ENCODE results near the gene FIGNL2. TPM values are rescaled to one million over a fixed set of nuclear protein-coding genes. Genes with fewer than 3 reads are reported as not detected.

Gene FIGNL2
- polyA plus RNA-seq, 1 donor (not counting 4 experiments of a cell fraction or from before 2014, with no cell fraction given): not detected

- H3K9ac ChIP-seq (ENCODE audit: control insufficient read depth, extremely low read depth, insufficient read depth, low read length): no peak overlapping the region
- no peak for FAIRE-seq
Observed at GRCh38 chr12:51779876-51780275, 68.6 kb downstream of the FIGNL2 start.

GRCh38 chr12:51777973-51778372, 70.5 kb downstream of the FIGNL2 start:
- H3K9ac ChIP-seq (ENCODE audit: control insufficient read depth, extremely low read depth, insufficient read depth, low read length): no peak overlapping the region
- H3K4me1 ChIP-seq (ENCODE audit: control insufficient read depth, extremely low read depth, insufficient read depth, low read length): peaks cover 4% of the 10 kb centered on the region
- H3K27ac ChIP-seq (ENCODE audit: control insufficient read depth, insufficient read depth, low read length): no peak overlapping the region
- dilution Hi-C loops (cut with MboI; ENCODE audit: extremely low pct_ligation_motif_present, low sequenced_read_pairs): no loop called here
- no peak overlapping the region for H2AFZ ChIP-seq (ENCODE audit: control insufficient read depth, low read length)
- no peaks in the 10 kb centered on the region for H3K27me3 ChIP-seq (ENCODE audit: control insufficient read depth, extremely low read depth, insufficient read depth, low read length)
- FAIRE-seq (no peak), DNase-seq (ENCODE audit: low read depth, low spot score) (no peak)
- H4K20me1 ChIP-seq (ENCODE audit: control insufficient read depth, extremely low read depth, insufficient read depth, low read length): no peaks in the 10 kb centered on the region
- no peaks in the 10 kb centered on the region for H3K9me1 ChIP-seq (ENCODE audit: control insufficient read depth, extremely low read depth, insufficient read depth, low read length)
- H3K4me3 ChIP-seq (ENCODE audit: control insufficient read depth in 2 of 3, extremely low read depth in 1 of 3, insufficient read depth in 2 of 3, low read depth in 1 of 3, low read length in 3 of 3): no peak overlapping the region
- H3K4me2 ChIP-seq (ENCODE audit: control insufficient read depth, extremely low read depth, insufficient read depth, low read depth, low read length): no peak overlapping the region
- peaks cover 3% of the 10 kb centered on the region for H3K9me3 ChIP-seq (ENCODE audit: control insufficient read depth, low read depth, low read length)
- H3K79me2 ChIP-seq (ENCODE audit: control insufficient read depth, insufficient read depth, low read length): no peaks in the 10 kb centered on the region
- TF ChIP-seq, protein P1, sequence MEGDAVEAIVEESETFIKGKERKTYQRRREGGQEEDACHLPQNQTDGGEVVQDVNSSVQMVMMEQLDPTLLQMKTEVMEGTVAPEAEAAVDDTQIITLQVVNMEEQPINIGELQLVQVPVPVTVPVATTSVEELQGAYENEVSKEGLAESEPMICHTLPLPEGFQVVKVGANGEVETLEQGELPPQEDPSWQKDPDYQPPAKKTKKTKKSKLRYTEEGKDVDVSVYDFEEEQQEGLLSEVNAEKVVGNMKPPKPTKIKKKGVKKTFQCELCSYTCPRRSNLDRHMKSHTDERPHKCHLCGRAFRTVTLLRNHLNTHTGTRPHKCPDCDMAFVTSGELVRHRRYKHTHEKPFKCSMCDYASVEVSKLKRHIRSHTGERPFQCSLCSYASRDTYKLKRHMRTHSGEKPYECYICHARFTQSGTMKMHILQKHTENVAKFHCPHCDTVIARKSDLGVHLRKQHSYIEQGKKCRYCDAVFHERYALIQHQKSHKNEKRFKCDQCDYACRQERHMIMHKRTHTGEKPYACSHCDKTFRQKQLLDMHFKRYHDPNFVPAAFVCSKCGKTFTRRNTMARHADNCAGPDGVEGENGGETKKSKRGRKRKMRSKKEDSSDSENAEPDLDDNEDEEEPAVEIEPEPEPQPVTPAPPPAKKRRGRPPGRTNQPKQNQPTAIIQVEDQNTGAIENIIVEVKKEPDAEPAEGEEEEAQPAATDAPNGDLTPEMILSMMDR (optimal IDR thresholded peaks at IDR 0.05 in 1 of 3, IDR thresholded peaks at IDR 0.05 in 1 of 3, conservative IDR thresholded peaks at IDR 0.05 in 1 of 3; ENCODE audit: extremely low read depth in 1 of 3, insufficient read depth in 2 of 3, low read length in 3 of 3): no peak
- no peak for TF ChIP-seq EZH2 (IDR thresholded peaks at IDR 0.05; ENCODE audit: low read length)
- H3K36me3 ChIP-seq (ENCODE audit: control insufficient read depth in 2 of 2, extremely low read depth in 1 of 2, insufficient read depth in 2 of 2, low read length in 2 of 2): no peaks in the 10 kb centered on the region

More at GRCh38 chr12:51779876-51780275, 68.6 kb downstream of the FIGNL2 start:
- no peak overlapping the region for H3K27ac ChIP-seq (ENCODE audit: control insufficient read depth, insufficient read depth, low read length)
- no peaks in the 10 kb centered on the region for H3K4me1 ChIP-seq (ENCODE audit: control insufficient read depth, extremely low read depth, insufficient read depth, low read length)
- no peak overlapping the region for H2AFZ ChIP-seq (ENCODE audit: control insufficient read depth, low read length)
- no peaks in the 10 kb centered on the region for H3K9me1 ChIP-seq (ENCODE audit: control insufficient read depth, extremely low read depth, insufficient read depth, low read length)
- H3K27me3 ChIP-seq (ENCODE audit: control insufficient read depth, extremely low read depth, insufficient read depth, low read length): no peaks in the 10 kb centered on the region
- no peaks in the 10 kb centered on the region for H3K79me2 ChIP-seq (ENCODE audit: control insufficient read depth, insufficient read depth, low read length)
- H4K20me1 ChIP-seq (ENCODE audit: control insufficient read depth, extremely low read depth, insufficient read depth, low read length): no peaks in the 10 kb centered on the region
- no peak for DNase-seq (ENCODE audit: low read depth, low spot score)
- no peak overlapping the region for H3K4me2 ChIP-seq (ENCODE audit: control insufficient read depth, extremely low read depth, insufficient read depth, low read depth, low read length)
- no peaks in the 10 kb centered on the region for H3K9me3 ChIP-seq (ENCODE audit: control insufficient read depth, low read depth, low read length)
- dilution Hi-C loops (cut with MboI; ENCODE audit: extremely low pct_ligation_motif_present, low sequenced_read_pairs): no loop called here
- no peak for TF ChIP-seq EZH2 (IDR thresholded peaks at IDR 0.05; ENCODE audit: low read length)
- TF ChIP-seq, protein P1 (optimal IDR thresholded peaks at IDR 0.05 in 1 of 3, IDR thresholded peaks at IDR 0.05 in 1 of 3, conservative IDR thresholded peaks at IDR 0.05 in 1 of 3; ENCODE audit: extremely low read depth in 1 of 3, insufficient read depth in 2 of 3, low read length in 3 of 3): no peak
- H3K36me3 ChIP-seq (ENCODE audit: control insufficient read depth in 2 of 2, extremely low read depth in 1 of 2, insufficient read depth in 2 of 2, low read length in 2 of 2): no peaks in the 10 kb centered on the region
- H3K4me3 ChIP-seq (ENCODE audit: control insufficient read depth in 2 of 3, extremely low read depth in 1 of 3, insufficient read depth in 2 of 3, low read depth in 1 of 3, low read length in 3 of 3): no peak overlapping the region
